ENCODE results near the gene AMPH.

GRCh38 chr7:38463277-38464225 is 167.6 kb downstream of the AMPH start:
- TF ChIP-seq EZH2 (IDR thresholded peaks at IDR 0.05; ENCODE audit: low read length) (no peak), CTCF (optimal IDR thresholded peaks at IDR 0.05 in 1 of 3, IDR thresholded peaks at IDR 0.05 in 1 of 3, conservative IDR thresholded peaks at IDR 0.05 in 1 of 3; ENCODE audit: extremely low read depth in 1 of 3, insufficient read depth in 2 of 3, low read length in 3 of 3) (no peak)
